B cell (primary cell): Measurements from ENCODE around the gene SYTL2. TPM values are rescaled to one million over a fixed set of nuclear protein-coding genes. Genes with fewer than 3 reads are reported as not detected.

Source experiments
- ATAC-seq: fragments of 200-7000 bp; cut with Tn5 transposase; one replicate; pipeline ENCODE4 v1.10.0; 2021; ENCODE audit warnings: low read depth, mild to moderate bottlenecking, moderate number of reproducible peaks, moderate library complexity
- CTCF ChIA-PET: fragments of 350-600 bp; sonication (Branson Sonifier 250); formaldehyde crosslinking; loops from one replicate; lab custom pipeline; 2021; ENCODE audit warnings: antibody characterized with exemption, inconsistent platforms; lab: Charles Lee
- POLR2A ChIA-PET: fragments of 350-600 bp; sonication (Branson Sonifier 250); formaldehyde crosslinking; loops from one replicate; lab custom pipeline; 2021; ENCODE audit warnings: antibody characterized with exemption; lab: Charles Lee
- DNase-seq: peaks from one replicate; pipeline ENCODE4 v3.0.0; 2013
- H2AFZ ChIP-seq: 2 replicates; pipeline ENCODE4 v1.6.1; 2012; ENCODE audit warnings: mild to moderate bottlenecking, low read depth, low read length; ENCODE audit not compliant: insufficient read depth, poor library complexity, severe bottlenecking
- H3K27ac ChIP-seq, 2 donors: 1 replicate in 1 of 2; 2 replicates in 1 of 2; pipeline ENCODE4 v1.5.1; 2012 to 2013; ENCODE audit warnings: low read length in 2 of 2, mild to moderate bottlenecking in 2 of 2, moderate library complexity in 1 of 2
- H3K27me3 ChIP-seq, 4 experiments: fragments of 200-600 bp in 1 of 4; sonication (generic) in 1 of 4; replicated peaks in 1 of 4; 1 replicate in 2 of 4; 2 replicates in 2 of 4; pipeline versions ENCODE4 v1.6.1 to v1.7.0; 2013 to 2016; ENCODE audit warnings: low read length in 3 of 4, mild to moderate bottlenecking in 2 of 4, mixed read lengths in 1 of 4, moderate library complexity in 1 of 4; ENCODE audit not compliant: insufficient read depth in 4 of 4, control insufficient read depth in 3 of 4; ENCODE audit errors: control extremely low read depth in 1 of 4
- H3K36me3 ChIP-seq, 2 experiments: replicated peaks in 1 of 2; 1 replicate in 1 of 2; 2 replicates in 1 of 2; pipeline versions ENCODE4 v1.6.1 to v1.7.1; 2013; ENCODE audit warnings: low read length in 1 of 2; ENCODE audit not compliant: insufficient read depth in 2 of 2, control insufficient read depth in 1 of 2; ENCODE audit errors: control extremely low read depth in 1 of 2, extremely low read depth in 1 of 2
- H3K4me1 ChIP-seq, 2 donors: fragments of 200-600 bp in 1 of 2; sonication (generic) in 1 of 2; 1 replicate in 1 of 2; 2 replicates in 1 of 2; pipeline versions ENCODE4 v1.5.1 to v1.6.1; 2013 to 2017; ENCODE audit warnings: low read length in 2 of 2; ENCODE audit not compliant: control insufficient read depth in 2 of 2, insufficient read depth in 2 of 2
- H3K4me2 ChIP-seq: replicated peaks from 2 replicates; pipeline ENCODE3; 2012; ENCODE audit warnings: mild to moderate bottlenecking, low read depth, low read length; ENCODE audit not compliant: poor library complexity, severe bottlenecking
- H3K4me3 ChIP-seq, 5 experiments: fragments of 200-600 bp in 1 of 5; sonication (generic) in 1 of 5; 1 replicate in 3 of 5; 2 replicates in 2 of 5; pipeline versions ENCODE4 v1.5.1 to v1.7.0; 2011 to 2016; ENCODE audit warnings: low read length in 4 of 5, mild to moderate bottlenecking in 4 of 5, low read depth in 2 of 5, control low read depth in 1 of 5, moderate library complexity in 1 of 5; ENCODE audit not compliant: insufficient read depth in 1 of 5; ENCODE audit errors: control extremely low read depth in 1 of 5, extremely low read depth in 1 of 5
- H3K79me2 ChIP-seq: fragments of 200-600 bp; sonication (generic); one replicate; pipeline ENCODE4 v1.6.0; 2016; ENCODE audit warnings: low read length; ENCODE audit not compliant: control insufficient read depth, insufficient read depth
- H3K9ac ChIP-seq: fragments of 200-600 bp; sonication (generic); 2 replicates; pipeline ENCODE4 v1.6.1; 2017; ENCODE audit warnings: mild to moderate bottlenecking, low read length, moderate library complexity
- H3K9me3 ChIP-seq, 3 donors: one replicate each; pipeline versions ENCODE4 v1.6.1 to v1.7.1; 2013; ENCODE audit warnings: low read length in 2 of 3; ENCODE audit not compliant: control insufficient read depth in 2 of 3, insufficient read depth in 1 of 3; ENCODE audit errors: control extremely low read depth in 1 of 3
- H4K20me1 ChIP-seq: 2 replicates; pipeline ENCODE4 v1.6.0; 2012; ENCODE audit warnings: mild to moderate bottlenecking, low read length; ENCODE audit not compliant: insufficient read depth, control insufficient read depth, poor library complexity, severe bottlenecking
- H3K27ac Mint-ChIP-seq: one replicate; pipeline ENCODE4 v1.8.0; 2021; ENCODE audit warnings: mixed read lengths
- H3K27me3 Mint-ChIP-seq: one replicate; pipeline ENCODE4 v1.8.0; 2021; ENCODE audit warnings: mixed read lengths
- H3K4me1 Mint-ChIP-seq: one replicate; pipeline ENCODE4 v1.8.0; 2021; ENCODE audit warnings: mixed read lengths
- H3K4me3 Mint-ChIP-seq: one replicate; pipeline ENCODE4 v1.8.0; 2021; ENCODE audit warnings: mixed read lengths
- H3K9me3 Mint-ChIP-seq: one replicate; pipeline ENCODE4 v1.8.0; 2022; ENCODE audit warnings: mixed read lengths; ENCODE audit not compliant: insufficient read depth
- EZH2 ChIP-seq: IDR thresholded peaks from 2 replicates; pipeline ENCODE4 v1.6.1; 2012; ENCODE audit warnings: borderline replicate concordance, low read depth, mild to moderate bottlenecking, moderate library complexity, low read length; ENCODE audit not compliant: insufficient read depth, poor library complexity, severe bottlenecking
- WGBS: methylation state at CpG from one replicate; pipeline ENCODE4 v1.1.5; 2013; ENCODE audit warnings: missing lambda C conversion rate; ENCODE audit not compliant: insufficient coverage; 5-methylcytosine and 5-hydroxymethylcytosine counted together
- intact Hi-C: fragments of 100-400 bp; cut with micrococcal nuclease; formaldehyde crosslinking; loops from one replicate; pipeline ENCODE4 v1.10.0; 2022
- polyA plus RNA-seq: library from polyadenylated mRNA; depleted of rRNA; stranded (reverse); fragments of >200 nt; gene quantifications from 2 replicates; pipeline ENCODE4 v1.2.3, GENCODE V29; 2012
- total RNA-seq, 2 donors: library from RNA; stranded (reverse); fragments of 120-200 nt in 1 of 2; gene quantifications; 1 replicate in 1 of 2; 2 replicates in 1 of 2; pipeline versions ENCODE4 v1.2.3 to v1.2.4, GENCODE V29; 2013 to 2022
- TF ChIP-seq, protein P1 (sequence below): fragments of 200-600 bp; IDR thresholded peaks from one replicate; pipeline ENCODE4 v1.8.0; 2022; ENCODE audit warnings: antibody characterized with exemption, mild to moderate bottlenecking

Gene SYTL2
- total and polyA plus RNA-seq, 2 donors (not counting 1 experiment from before 2014, with no cell fraction given), result 0.86 to 2.9 TPM

DNA sequence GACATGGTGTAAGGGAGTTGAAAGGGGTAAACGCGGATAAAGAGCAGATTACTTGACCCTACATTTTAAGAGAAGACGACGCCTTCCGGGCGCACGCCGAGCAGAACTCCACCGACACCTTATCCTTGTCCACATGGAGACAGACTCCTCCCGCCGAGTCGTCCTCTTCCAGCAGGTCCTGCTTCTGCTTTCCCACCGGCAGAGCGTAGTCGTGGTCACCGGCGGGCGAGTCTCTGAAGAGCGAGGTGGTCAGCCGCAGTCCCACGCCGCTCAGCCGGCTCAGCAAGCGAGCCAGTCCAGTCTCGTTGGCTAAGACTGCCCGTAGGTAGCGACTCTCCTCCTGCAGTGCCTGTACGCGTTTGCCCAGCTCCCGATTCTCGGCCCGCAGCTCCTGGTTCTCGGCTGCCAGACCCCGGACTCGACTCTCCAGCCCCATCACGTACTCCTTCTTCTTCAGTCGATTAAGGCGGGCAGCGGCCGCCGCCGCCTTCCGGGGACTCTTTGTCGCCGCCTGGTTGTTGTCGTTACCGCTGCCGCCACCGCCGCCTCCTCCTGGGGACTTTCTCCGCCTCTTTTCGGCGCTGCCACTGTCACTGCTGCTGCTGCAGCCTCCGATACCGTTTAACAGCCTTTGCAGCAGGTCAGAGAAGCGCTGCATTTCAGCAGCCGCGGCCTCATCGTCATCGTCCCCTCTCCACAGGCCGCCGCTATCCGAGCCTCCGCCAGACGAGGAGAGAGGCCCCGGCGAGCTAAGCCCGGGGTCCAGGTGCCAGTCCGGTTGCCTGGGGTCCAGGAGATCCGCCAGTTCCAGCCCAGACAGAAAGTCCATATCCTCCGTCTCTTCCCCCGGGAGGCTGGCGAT, 147.0 kb downstream of the SYTL2 start:
- H3K27ac Mint-ChIP-seq, result peak overlapping the region; percentile 95
- ChIA-PET CTCF (interaction anchor here (0.6 to 1.9 kb wide), 4 partner anchors 11 to 629 kb away, joined by 3 to 15 read pairs (median 5); partner anchors contain the start of genes DLG2, TMEM126A and TMEM126B), POLR2A (interaction anchor here (0.5 to 1.9 kb wide), 4 partner anchors 15 to 69 kb away, joined by 3 to 16 read pairs (median 6); partner anchors contain the start of genes TMEM126A and TMEM126B)
- Histone ChIP-seq H3K36me3 (peaks cover 0 to 19% of the 10 kb centered on the region in 2 experiments), H3K79me2 (peaks cover 47% of the 10 kb centered on the region), H3K27ac (peak overlapping the region; percentile 96 to 97), H4K20me1 (peaks cover 37% of the 10 kb centered on the region), H3K4me1 (peaks cover 16 to 21% of the 10 kb centered on the region in 2 donors), H2AFZ (peak overlapping the region; percentile 78), H3K9ac (peak overlapping the region; percentile 86), H3K4me3 (peak overlapping the region; percentile 78 to 95 (median 89)), H3K4me2 (peak overlapping the region; percentile 79), H3K9me3 (peaks cover 0 to 3% (median 0%) of the 10 kb centered on the region in 3 donors), H3K27me3 (no peaks in the 10 kb centered on the region)
- DNase-seq (peak; percentile 92), ATAC-seq (peak; percentile 70)
- peak overlapping the region; percentile 94 for H3K4me3 Mint-ChIP-seq
- WGBS, result under 1% methylated on average over 71 of the region's 73 CpGs
- H3K27me3 Mint-ChIP-seq, result no peaks in the 10 kb centered on the region
- intact Hi-C loops, result loop anchor here (1.0 to 10.0 kb wide), 3 partner anchors 36 to 349 kb away; partner anchors contain the start of genes CCDC83 and TMEM126B
- TF ChIP-seq, protein P1, sequence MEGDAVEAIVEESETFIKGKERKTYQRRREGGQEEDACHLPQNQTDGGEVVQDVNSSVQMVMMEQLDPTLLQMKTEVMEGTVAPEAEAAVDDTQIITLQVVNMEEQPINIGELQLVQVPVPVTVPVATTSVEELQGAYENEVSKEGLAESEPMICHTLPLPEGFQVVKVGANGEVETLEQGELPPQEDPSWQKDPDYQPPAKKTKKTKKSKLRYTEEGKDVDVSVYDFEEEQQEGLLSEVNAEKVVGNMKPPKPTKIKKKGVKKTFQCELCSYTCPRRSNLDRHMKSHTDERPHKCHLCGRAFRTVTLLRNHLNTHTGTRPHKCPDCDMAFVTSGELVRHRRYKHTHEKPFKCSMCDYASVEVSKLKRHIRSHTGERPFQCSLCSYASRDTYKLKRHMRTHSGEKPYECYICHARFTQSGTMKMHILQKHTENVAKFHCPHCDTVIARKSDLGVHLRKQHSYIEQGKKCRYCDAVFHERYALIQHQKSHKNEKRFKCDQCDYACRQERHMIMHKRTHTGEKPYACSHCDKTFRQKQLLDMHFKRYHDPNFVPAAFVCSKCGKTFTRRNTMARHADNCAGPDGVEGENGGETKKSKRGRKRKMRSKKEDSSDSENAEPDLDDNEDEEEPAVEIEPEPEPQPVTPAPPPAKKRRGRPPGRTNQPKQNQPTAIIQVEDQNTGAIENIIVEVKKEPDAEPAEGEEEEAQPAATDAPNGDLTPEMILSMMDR, result peak; percentile 77
- TF ChIP-seq EZH2, result no peak
- H3K9me3 Mint-ChIP-seq, result no peaks in the 10 kb centered on the region
- peaks cover 48% of the 10 kb centered on the region for H3K4me1 Mint-ChIP-seq
